Activated gamma-delta T cell treated with Interleukin-2 at 50 U/mL for 16 hours (primary cell): ENCODE results near the gene ASB11.
"Not testable (repeated sequence)": the region's sequence is repeated elsewhere in the genome, so short reads cannot be mapped to it uniquely, and the experiment has no call there.

ENCODE experiments used
- DNase-seq: peaks from one replicate; pipeline ENCODE4 v3.0.0-alpha.2; 2020

The ASB11 gene

GRCh38 chrX:15315509-15315908 lies at the start of gene ASB11:
Gene ASB11, minus strand, starts transcription at chrX:15315640. Its CDS starts 35 bp downstream, at chrX:15315605.
- DNase-seq = no peak

GRCh38 chrX:15359701-15360100 lies 44.3 kb upstream of the ASB11 start:
- no peak for DNase-seq

- DNase-seq = no peak
Observed at GRCh38 chrX:15358533-15358932, 43.1 kb upstream of the ASB11 start.

GRCh38 chrX:15356444-15356843 lies 41.0 kb upstream of the ASB11 start:
- DNase-seq = no peak

- no peak for DNase-seq
Observed at GRCh38 chrX:15350329-15350996, 35.0 kb upstream of the ASB11 start.

GRCh38 chrX:15349046-15349445 lies 33.6 kb upstream of the ASB11 start:
- no peak for DNase-seq

- DNase-seq = no peak
Observed at GRCh38 chrX:15345976-15346375, 30.5 kb upstream of the ASB11 start.

GRCh38 chrX:15344106-15344505 lies 28.7 kb upstream of the ASB11 start:
- no peak for DNase-seq

- no peak for DNase-seq
Observed at GRCh38 chrX:15343075-15343476, 27.6 kb upstream of the ASB11 start.

GRCh38 chrX:15340867-15341266 lies 25.4 kb upstream of the ASB11 start:
- DNase-seq = no peak

- peak; percentile 14 for DNase-seq
Observed at GRCh38 chrX:15336023-15336413, 20.6 kb upstream of the ASB11 start.

- DNase-seq = peak; percentile 84
Observed at GRCh38 chrX:15335135-15336022, 19.9 kb upstream of the ASB11 start, which contains the start of gene PIGA. Gene PIGA, minus strand, starts transcription at chrX:15335523. Its CDS starts 3,593 bp downstream, at chrX:15331930.

- no peak for DNase-seq
Observed at GRCh38 chrX:15334561-15334960, 19.1 kb upstream of the ASB11 start.

- no peak for DNase-seq
Observed at GRCh38 chrX:15328821-15329220, 13.4 kb upstream of the ASB11 start.

GRCh38 chrX:15328131-15328530 lies 12.7 kb upstream of the ASB11 start:
- DNase-seq = no peak

- DNase-seq = no peak
Observed at GRCh38 chrX:15322472-15322871, 7.0 kb upstream of the ASB11 start.

- no peak for DNase-seq
Observed at GRCh38 chrX:15322072-15322471, 6.6 kb upstream of the ASB11 start.

GRCh38 chrX:15321447-15321846 lies 6.0 kb upstream of the ASB11 start:
- DNase-seq = no peak

GRCh38 chrX:15320297-15320696 lies 4.9 kb upstream of the ASB11 start:
- no peak for DNase-seq

- no peak for DNase-seq
Observed at GRCh38 chrX:15319075-15319474, 3.6 kb upstream of the ASB11 start.

- DNase-seq = no peak
Observed at GRCh38 chrX:15314472-15314871, 968 bp downstream of the ASB11 start.

GRCh38 chrX:15311119-15311518 lies 4.3 kb downstream of the ASB11 start:
- no peak for DNase-seq

- no peak for DNase-seq
Observed at GRCh38 chrX:15310117-15310516, 5.3 kb downstream of the ASB11 start.

- not testable (repeated sequence) for DNase-seq
Observed at GRCh38 chrX:15305899-15306298, 9.5 kb downstream of the ASB11 start.
